Panc1 (cell line): ENCODE results near the gene ANK3.

Experiments
- POLR2AphosphoS5 ChIP-seq: IDR thresholded peaks from 2 replicates; pipeline ENCODE4 v1.6.1; 2012; ENCODE audit warnings: mild to moderate bottlenecking, low read depth, low read length, moderate library complexity
- TCF7L2 ChIP-seq: IDR thresholded peaks from 2 replicates; pipeline ENCODE4 v1.6.1; 2011; ENCODE audit warnings: mild to moderate bottlenecking, low read depth, low read length, inconsistent platforms
- TF ChIP-seq, protein P1 (sequence below): fragments of 450-650 bp; IDR thresholded peaks from 2 replicates; pipeline ENCODE4 v1.5.1; 2017; ENCODE audit warnings: mild to moderate bottlenecking

- TF ChIP-seq TCF7L2, result no peak
- no peak for TF ChIP-seq POLR2AphosphoS5
- TF ChIP-seq, protein P1, sequence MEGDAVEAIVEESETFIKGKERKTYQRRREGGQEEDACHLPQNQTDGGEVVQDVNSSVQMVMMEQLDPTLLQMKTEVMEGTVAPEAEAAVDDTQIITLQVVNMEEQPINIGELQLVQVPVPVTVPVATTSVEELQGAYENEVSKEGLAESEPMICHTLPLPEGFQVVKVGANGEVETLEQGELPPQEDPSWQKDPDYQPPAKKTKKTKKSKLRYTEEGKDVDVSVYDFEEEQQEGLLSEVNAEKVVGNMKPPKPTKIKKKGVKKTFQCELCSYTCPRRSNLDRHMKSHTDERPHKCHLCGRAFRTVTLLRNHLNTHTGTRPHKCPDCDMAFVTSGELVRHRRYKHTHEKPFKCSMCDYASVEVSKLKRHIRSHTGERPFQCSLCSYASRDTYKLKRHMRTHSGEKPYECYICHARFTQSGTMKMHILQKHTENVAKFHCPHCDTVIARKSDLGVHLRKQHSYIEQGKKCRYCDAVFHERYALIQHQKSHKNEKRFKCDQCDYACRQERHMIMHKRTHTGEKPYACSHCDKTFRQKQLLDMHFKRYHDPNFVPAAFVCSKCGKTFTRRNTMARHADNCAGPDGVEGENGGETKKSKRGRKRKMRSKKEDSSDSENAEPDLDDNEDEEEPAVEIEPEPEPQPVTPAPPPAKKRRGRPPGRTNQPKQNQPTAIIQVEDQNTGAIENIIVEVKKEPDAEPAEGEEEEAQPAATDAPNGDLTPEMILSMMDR, result no peak
Observed at GRCh38 chr10:59991661-59992060, 398.0 kb downstream of the ANK3 start.
